Type B pancreatic cell (in vitro differentiated cells): ENCODE measurements around the gene DGKG. TPM values are rescaled to one million over a fixed set of nuclear protein-coding genes. Genes with fewer than 3 reads are reported as not detected.

Experiments
- DNase-seq: peaks from one replicate; pipeline ENCODE4 v3.0.0; 2021; ENCODE audit warnings: mixed read lengths; ENCODE audit not compliant: unreplicated experiment; ENCODE audit errors: extremely low spot score
- H3K27ac Mint-ChIP-seq: 2 replicates; pipeline ENCODE4 v1.8.0; 2021; ENCODE audit warnings: mild to moderate bottlenecking, mixed read lengths
- H3K27me3 Mint-ChIP-seq: 2 replicates; pipeline ENCODE4 v1.8.0; 2021; ENCODE audit warnings: mixed read lengths
- H3K36me3 Mint-ChIP-seq: 2 replicates; pipeline ENCODE4 v1.8.0; 2021; ENCODE audit warnings: mixed read lengths
- H3K4me1 Mint-ChIP-seq: one replicate; pipeline ENCODE4 v1.8.0; 2021; ENCODE audit warnings: mixed read lengths; ENCODE audit not compliant: unreplicated experiment
- H3K4me3 Mint-ChIP-seq: 2 replicates; pipeline ENCODE4 v1.8.0; 2021; ENCODE audit warnings: mild to moderate bottlenecking, mixed read lengths
- H3K9me3 Mint-ChIP-seq: 2 replicates; pipeline ENCODE4 v1.8.0; 2021; ENCODE audit warnings: mixed read lengths
- CTCF ChIP-seq: fragments of 200-600 bp; sonication (generic); conservative IDR thresholded peaks from 2 replicates; pipeline ENCODE4 v1.5.0; 2021; ENCODE audit warnings: antibody characterized with exemption, mild to moderate bottlenecking
- total RNA-seq: library from RNA; stranded (reverse); gene quantifications from 2 replicates; pipeline ENCODE4 v1.2.1, GENCODE V29; 2021; ENCODE audit warnings: low replicate concordance

Gene DGKG
- total RNA-seq, 1 donor from 2014 or later, result 11.6 TPM

- H3K27ac Mint-ChIP-seq, result no peak overlapping the region
- DNase-seq, result no peak
- H3K9me3 Mint-ChIP-seq, result no peaks in the 10 kb centered on the region
- no peak for TF ChIP-seq CTCF
- no peak overlapping the region for H3K4me3 Mint-ChIP-seq
- H3K27me3 Mint-ChIP-seq, result peaks cover 22% of the 10 kb centered on the region
- no peaks in the 10 kb centered on the region for H3K36me3 Mint-ChIP-seq
- no peaks in the 10 kb centered on the region for H3K4me1 Mint-ChIP-seq
Measured at GRCh38 chr3:186270701-186271100, 91.3 kb downstream of the DGKG start.

GRCh38 chr3:186268616-186269448, 93.2 kb downstream of the DGKG start:
- H3K27ac Mint-ChIP-seq, result no peak overlapping the region
- no peak overlapping the region for H3K4me3 Mint-ChIP-seq
- TF ChIP-seq CTCF, result peak; percentile 55
- H3K36me3 Mint-ChIP-seq, result no peaks in the 10 kb centered on the region
- no peaks in the 10 kb centered on the region for H3K4me1 Mint-ChIP-seq
- DNase-seq, result no peak
- H3K27me3 Mint-ChIP-seq, result peaks cover 25% of the 10 kb centered on the region
- no peaks in the 10 kb centered on the region for H3K9me3 Mint-ChIP-seq

- no peaks in the 10 kb centered on the region for H3K4me1 Mint-ChIP-seq
- TF ChIP-seq CTCF, result no peak
Measured at GRCh38 chr3:186267758-186268157, 94.3 kb downstream of the DGKG start.

GRCh38 chr3:186264608-186265400, 97.2 kb downstream of the DGKG start:
- no peak for DNase-seq
- no peaks in the 10 kb centered on the region for H3K9me3 Mint-ChIP-seq
- H3K4me3 Mint-ChIP-seq, result no peak overlapping the region
- no peak overlapping the region for H3K27ac Mint-ChIP-seq
- no peak for TF ChIP-seq CTCF
- H3K36me3 Mint-ChIP-seq, result no peaks in the 10 kb centered on the region
- H3K27me3 Mint-ChIP-seq, result peaks cover 29% of the 10 kb centered on the region
- H3K4me1 Mint-ChIP-seq, result peaks cover 6% of the 10 kb centered on the region

More at GRCh38 chr3:186267758-186268157, 94.3 kb downstream of the DGKG start:
- H3K27ac Mint-ChIP-seq, result no peak overlapping the region
- H3K4me3 Mint-ChIP-seq, result no peak overlapping the region
- H3K36me3 Mint-ChIP-seq, result no peaks in the 10 kb centered on the region
- peaks cover 23% of the 10 kb centered on the region for H3K27me3 Mint-ChIP-seq
- DNase-seq, result no peak
- no peaks in the 10 kb centered on the region for H3K9me3 Mint-ChIP-seq

GRCh38 chr3:186261638-186262037, 100.4 kb downstream of the DGKG start:
- no peak overlapping the region for H3K27ac Mint-ChIP-seq
- DNase-seq, result no peak
- no peak overlapping the region for H3K4me3 Mint-ChIP-seq
- H3K4me1 Mint-ChIP-seq, result peaks cover 17% of the 10 kb centered on the region
- peaks cover 42% of the 10 kb centered on the region for H3K27me3 Mint-ChIP-seq
- peaks cover 6% of the 10 kb centered on the region for H3K36me3 Mint-ChIP-seq
- H3K9me3 Mint-ChIP-seq, result no peaks in the 10 kb centered on the region
- peak; percentile 45 for TF ChIP-seq CTCF
